Measurements from ENCODE around the gene MBD1. TPM values are rescaled to one million over a fixed set of nuclear protein-coding genes. Genes with fewer than 3 reads are reported as not detected.
A peak's percentile ranks its signal among the peaks of the same experiment; 100 is the strongest.

MBD1 gene
- total and polyA plus RNA-seq, 2 of the 13 experiments (the other 11 are each of a cell fraction or from before 2014, with no cell fraction given) = 25.5 to 28.6 TPM

- 0 out of 2 replicates have a peak, but pooled peaks have one; percentile 6 for TF ChIP-seq CEBPG (CRISPR knock-in tag; IDR thresholded peaks at IDR 0.05)
Measured at GRCh38 chr18:50281295-50281971, at the start of gene MBD1 (continued).

GRCh38 chr18:50330176-50330575, 48.9 kb upstream of the MBD1 start:
- Histone ChIP-seq H3K79me2 (ENCODE audit: insufficient read depth, low read length) (no peaks in the 10 kb centered on the region), H3K9me3 (ENCODE audit: low read length) (0 out of 2 replicates have a peak, but pooled peaks cover 7% of the 10 kb centered on the region), H3K27ac (ENCODE audit: extremely low read length, insufficient read depth, low read length) (no peak overlapping the region), H2AFZ (ENCODE audit: low read length) (no peak overlapping the region), H3K9ac (ENCODE audit: insufficient read depth, low read depth, low read length) (no peak overlapping the region), H3K27me3 (ENCODE audit: control insufficient read depth in 1 of 2, insufficient read depth in 2 of 2, low read length in 2 of 2) (0 out of 5 replicates have a peak, but pooled peaks cover 0 to 4% of the 10 kb centered on the region in 2 experiments), H3K4me3 (replicated peaks in 1 of 3; ENCODE audit: insufficient read depth in 1 of 3, low read depth in 2 of 3, low read length in 3 of 3) (no peak overlapping the region), H4K20me1 (ENCODE audit: insufficient read depth, low read length) (no peaks in the 10 kb centered on the region), H3K4me2 (ENCODE audit: low read depth, low read length) (no peak overlapping the region), H3K4me1 (ENCODE audit: insufficient read depth, low read length) (no peaks in the 10 kb centered on the region), H3K36me3 (replicated peaks in 1 of 2; ENCODE audit: control insufficient read depth in 1 of 2, insufficient read depth in 2 of 2, low read length in 2 of 2) (no peaks in the 10 kb centered on the region)
- intact Hi-C loops (cut with micrococcal nuclease; ENCODE audit: unreplicated experiment) (no loop called here), in situ Hi-C loops (cut with HindIII; ENCODE audit: extremely low pct_ligation_motif_present, low pct_unique_long_range_greater_than_20kb) (no loop called here)
- no peak for ATAC-seq
- FAIRE-seq = no peak
- TF ChIP-seq ARID5B (CRISPR knock-in tag; IDR thresholded peaks at IDR 0.05) = no peak
- no peak for DNase-seq (ENCODE audit: low spot score)
- POLR2A ChIA-PET = no interaction called here
- BruUV-seq (replicated peaks) = no TSS peak
- CTCF ChIA-PET (ENCODE audit: low intra/inter-chr PET ratio, low total read pairs) = no interaction called here

Data from HepG2 (cell line).